HG03095 (cell line): Measurements from ENCODE around the gene SHOC2.

Experiments used
- ATAC-seq: cut with Tn5 transposase; IDR thresholded peaks from one replicate; pipeline ENCODE4 v1.9.1; 2021; ENCODE audit warnings: moderate library complexity; ENCODE audit not compliant: unreplicated experiment

The SHOC2 gene

DNA sequence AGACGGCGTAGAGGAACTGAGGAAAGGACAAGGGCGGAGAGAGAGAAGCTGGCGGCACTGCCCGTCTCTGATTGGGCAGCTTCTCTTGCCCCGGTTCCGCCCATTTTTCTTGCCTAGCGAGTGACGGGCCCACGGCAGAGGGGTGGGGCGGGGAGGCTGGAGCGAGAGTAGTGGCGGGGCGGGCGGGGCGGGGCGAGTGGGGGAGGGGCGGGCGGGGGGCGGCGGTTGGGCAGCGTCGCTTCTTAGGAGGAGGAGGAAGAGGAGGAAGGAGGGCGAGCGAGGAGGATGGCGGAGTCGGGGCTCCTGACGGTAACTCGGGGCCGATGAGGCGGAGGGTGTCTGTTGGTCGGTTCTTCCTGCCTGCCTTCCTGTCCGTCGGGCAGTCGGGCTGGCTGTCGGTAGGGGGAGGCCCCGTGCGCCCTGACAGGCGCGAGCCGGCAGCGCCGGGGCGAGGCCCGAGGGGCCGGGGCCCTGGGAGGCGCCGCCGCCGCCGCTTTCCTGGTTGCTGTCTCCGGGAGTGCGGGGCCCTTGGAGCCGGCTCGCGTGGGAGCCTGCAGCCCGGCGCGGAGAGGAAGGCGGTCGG lies at the start of gene SHOC2:
Gene SHOC2, plus strand, starts transcription at position 256 of the 583 bp plus-strand sequence. CDS start 44,755 bp downstream, outside the sequence.
- ATAC-seq, result peak; percentile 81

DNA sequence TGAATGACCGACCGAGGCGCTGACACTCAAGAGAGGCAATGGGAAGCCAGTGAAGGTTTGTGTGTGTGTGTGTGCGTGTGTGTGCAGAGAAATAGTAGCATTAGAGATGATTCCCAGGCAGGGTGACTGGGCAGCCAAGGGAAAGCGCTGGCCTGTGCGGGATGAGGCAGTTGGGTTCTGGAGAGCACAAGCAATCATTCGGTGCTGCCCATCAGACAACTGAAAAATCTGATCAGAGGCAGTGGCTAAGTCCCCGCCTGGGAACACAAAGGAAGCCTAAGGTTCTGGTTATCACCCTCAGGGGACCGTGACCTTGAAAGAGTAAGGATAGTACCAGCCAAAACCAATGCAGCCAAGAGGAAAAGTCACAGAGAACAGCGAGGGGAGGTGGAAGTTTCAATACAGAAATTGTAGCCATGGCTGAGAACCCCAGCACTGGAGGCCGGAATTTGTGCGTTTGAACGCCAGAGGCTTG lies 48.5 kb upstream of the SHOC2 start:
- ATAC-seq, result no peak

- ATAC-seq, result peak; percentile 66
These were observed 47.9 kb upstream of the SHOC2 start, which contains the start of gene PDCD4 for GRCh38 chr10:110871298-110872084. Gene PDCD4 (plus strand): TSS chr10:110871928. CDS start chr10:110876028, 4,100 bp downstream.

DNA sequence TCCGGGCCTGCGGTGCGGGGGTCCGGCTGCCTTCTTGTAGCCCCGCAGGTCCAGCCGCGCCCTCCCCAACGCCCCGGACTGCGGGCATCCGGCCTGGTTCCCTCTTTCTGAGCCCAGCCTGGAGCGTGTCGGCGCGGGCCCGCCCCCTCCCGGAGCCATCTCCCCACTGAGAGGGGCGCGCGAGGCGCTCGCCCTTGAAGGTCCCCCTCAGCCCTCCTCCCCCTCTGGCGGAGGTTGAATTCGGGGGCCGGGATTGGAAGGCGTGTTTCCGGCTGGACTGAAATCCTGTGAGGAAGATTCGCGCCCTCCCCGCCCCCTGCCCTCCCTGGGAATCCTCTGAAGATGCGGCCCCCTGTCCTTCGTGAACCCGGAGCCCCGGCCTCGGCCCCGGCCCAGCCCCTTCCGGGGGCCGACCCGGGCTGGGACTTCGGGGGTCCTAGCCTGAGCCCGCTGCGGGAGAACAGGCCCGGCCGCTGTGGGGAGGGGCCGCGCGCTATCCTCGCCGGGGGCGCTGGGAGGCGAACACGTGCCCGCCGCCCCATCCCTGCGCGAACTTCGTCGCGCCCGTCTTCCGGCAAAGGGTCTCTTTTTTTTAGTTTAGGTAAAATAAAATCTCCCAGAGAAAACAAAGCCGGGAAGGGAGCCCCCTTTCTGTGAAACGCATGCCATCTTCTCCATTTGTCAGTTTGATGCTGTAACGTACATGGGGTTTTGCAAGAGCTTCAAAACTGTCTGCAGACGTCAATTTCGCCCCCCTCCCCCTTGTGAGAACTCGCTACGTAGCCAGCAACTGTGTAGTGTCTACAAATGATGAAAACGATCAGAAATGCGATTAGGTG lies 47.0 kb upstream of the SHOC2 start:
- ATAC-seq, result peak; percentile 39

DNA sequence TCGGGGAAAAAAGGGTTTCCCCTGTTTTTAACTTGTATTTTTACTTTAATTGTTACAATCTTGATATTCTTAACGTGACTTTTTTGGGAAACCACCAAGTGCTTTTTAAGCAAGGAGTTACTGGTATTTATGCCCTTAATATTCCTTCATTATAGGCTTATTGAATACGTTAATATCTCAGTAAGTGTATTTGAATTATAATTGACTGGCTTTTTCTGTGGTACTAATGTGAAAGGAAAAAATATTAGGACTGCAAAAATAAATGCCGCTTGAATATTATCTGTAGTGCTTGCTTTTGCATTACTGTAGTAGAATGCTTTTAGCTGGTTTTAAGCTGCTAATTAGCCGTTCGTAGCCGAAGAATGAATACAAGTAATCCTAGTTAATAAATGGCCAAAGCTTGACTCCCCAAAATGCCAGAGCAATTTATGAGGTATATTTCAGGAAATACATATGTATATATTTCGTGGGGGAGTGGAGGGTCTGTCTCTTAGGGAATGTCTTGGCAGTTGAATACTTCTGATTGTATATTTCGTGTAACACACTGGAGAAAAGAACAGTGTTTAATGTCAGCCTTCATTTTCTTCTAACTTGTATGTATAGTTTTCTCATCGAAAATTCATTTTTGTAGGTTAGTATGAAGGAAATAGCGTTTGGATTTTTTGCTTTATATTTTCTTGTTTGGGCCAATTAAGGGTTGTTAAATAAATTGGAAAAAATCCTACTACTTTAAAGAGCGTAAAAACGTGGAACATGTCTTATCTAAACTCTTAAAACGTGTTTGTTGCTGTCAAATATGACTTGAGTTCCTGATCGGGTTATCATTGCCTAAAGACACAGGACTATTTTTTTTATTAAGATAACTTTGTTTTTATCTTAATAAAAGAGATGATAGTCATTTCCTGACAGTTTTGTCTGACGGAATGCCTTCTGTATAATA lies 46.1 kb upstream of the SHOC2 start:
- no peak for ATAC-seq

GRCh38 chr10:110873951-110874350 lies 45.5 kb upstream of the SHOC2 start:
- ATAC-seq, result no peak

GRCh38 chr10:110876000-110876399 lies 43.4 kb upstream of the SHOC2 start:
- no peak for ATAC-seq

DNA sequence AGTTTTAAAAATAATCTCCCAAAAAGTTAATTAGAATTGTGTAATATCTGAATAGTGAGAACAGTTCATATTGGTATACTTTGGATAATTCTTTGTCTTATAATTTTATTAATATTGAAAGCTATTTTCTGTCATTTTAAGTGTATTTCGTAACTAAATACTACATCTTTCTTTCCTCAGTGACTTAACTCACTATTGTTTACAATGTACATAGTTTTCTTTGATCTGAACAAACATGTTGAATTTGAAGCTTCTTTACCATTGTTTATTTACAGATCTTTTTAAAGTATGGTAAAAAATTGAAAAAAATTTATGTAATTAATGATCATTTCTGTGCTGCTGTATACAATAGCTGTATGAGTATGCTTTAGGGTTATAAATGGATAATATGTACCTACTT lies 42.6 kb upstream of the SHOC2 start:
- ATAC-seq, result no peak

DNA sequence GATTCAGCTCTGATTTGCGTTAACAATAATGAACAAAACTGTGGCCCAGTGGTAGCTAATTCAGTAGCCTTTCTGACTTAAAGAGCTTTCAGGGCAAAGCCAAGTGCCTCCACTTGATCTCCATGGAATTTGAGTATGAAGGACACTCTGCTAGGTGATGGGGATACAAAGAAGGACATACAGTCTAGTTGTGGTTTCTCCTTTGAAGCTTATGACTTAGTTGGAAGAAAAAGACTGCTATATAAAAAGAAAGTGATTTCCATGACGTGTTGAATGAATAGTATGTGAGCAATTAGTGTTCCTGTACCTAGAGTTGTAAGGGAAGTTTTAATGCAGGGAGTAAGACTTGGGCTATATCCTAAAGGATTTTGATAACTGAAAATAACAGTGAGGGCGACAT lies 39.4 kb upstream of the SHOC2 start:
- no peak for ATAC-seq

GRCh38 chr10:110881247-110881646 lies 38.2 kb upstream of the SHOC2 start:
- ATAC-seq, result no peak

- no peak for ATAC-seq
These were observed 37.5 kb upstream of the SHOC2 start for GRCh38 chr10:110881905-110882304.

DNA sequence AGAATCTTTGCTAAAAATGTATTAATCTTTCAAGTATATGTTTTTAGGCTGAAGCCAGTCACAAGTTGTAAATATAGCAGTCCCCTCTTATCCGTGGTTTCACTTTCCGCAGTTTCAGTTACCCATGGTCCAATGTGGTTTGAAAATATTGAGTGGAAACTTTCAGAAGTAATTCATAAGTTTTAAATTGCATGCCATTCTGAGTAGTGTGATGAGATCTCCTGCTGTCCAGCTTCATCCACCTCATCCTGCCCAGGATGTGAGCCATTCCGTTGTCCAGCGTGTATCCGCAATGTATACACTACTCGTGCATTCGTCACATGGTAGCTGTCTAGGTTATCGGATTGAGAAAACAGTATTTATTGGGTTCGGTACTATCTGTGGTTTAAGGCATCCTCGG lies 35.5 kb upstream of the SHOC2 start:
- ATAC-seq, result no peak

GRCh38 chr10:110885932-110886674 lies 33.3 kb upstream of the SHOC2 start:
- no peak for ATAC-seq

DNA sequence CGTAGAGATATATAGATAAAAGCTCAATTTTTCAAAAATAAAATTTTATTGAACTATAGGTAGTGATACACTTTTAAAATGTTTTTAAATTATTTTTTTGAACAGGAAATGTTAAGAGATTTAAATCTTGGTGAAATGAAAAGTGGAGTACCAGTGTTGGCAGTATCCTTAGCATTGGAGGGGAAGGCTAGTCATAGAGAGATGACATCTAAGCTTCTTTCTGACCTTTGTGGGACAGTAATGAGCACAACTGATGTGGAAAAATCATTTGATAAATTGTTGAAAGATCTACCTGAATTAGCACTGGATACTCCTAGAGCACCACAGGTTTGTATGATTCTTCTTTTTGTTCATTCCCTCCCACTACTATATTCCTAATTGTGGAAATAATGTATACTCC lies 31.8 kb upstream of the SHOC2 start:
- no peak for ATAC-seq

GRCh38 chr10:110892602-110893288 lies 26.7 kb upstream of the SHOC2 start:
- no peak for ATAC-seq

GRCh38 chr10:110893559-110894179 lies 25.7 kb upstream of the SHOC2 start:
- no peak for ATAC-seq

DNA sequence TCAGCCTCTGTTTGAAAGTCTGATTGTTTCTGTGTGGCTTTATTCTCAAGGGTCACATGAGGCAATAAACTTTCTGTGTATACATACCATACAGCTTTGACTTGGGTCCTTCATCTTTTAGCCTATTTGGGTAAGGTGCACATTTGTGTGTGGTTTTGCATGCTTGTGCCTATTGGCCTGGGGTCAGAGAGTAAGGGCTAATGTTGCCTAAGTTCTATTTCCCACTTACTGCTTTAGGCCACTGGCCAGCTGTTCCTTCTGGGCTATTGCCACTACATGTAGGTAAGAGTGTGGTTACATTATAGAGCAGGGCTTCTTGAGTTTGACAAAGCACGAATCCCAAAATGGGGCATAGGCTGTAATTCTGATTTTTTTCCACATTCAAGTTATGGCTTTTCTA lies 22.2 kb upstream of the SHOC2 start:
- ATAC-seq, result no peak

GRCh38 chr10:110898391-110898790 lies 21.0 kb upstream of the SHOC2 start:
- ATAC-seq, result no peak

DNA sequence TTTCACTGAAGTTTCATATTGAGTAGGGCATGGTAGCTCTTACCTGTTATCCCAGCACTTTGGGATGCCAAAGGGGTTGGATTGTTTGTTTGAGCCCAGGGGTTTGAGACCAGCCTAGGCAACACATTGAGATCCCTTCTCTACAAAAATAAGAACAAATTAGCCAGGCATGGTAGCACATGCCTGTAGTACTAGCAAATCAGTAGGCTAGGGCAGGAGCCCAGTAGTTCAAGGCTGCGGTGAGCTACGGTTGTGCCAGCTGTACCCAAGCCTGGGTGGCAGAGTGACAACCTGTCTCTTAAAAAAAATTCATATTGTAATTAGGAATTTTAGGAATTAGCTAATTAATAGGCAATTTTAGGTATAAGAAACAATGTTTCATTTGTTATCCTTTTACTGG lies 18.4 kb upstream of the SHOC2 start:
- ATAC-seq, result no peak
